ENCODE data around the gene IL1RAPL1. TPM values are rescaled to one million over a fixed set of nuclear protein-coding genes. Genes with fewer than 3 reads are reported as not detected.

Gene IL1RAPL1
- total and polyA plus RNA-seq, 9 of the 15 experiments (the other 6 are each of a cell fraction or from before 2014, with no cell fraction given), result 0.04 to 0.07 (median 0.04) TPM; not detected in 6

GRCh38 chrX:29826742-29827141, 1239.5 kb downstream of the IL1RAPL1 start:
- no peaks in the 10 kb centered on the region for H4K20me1 ChIP-seq (replicated peaks; ENCODE audit: control insufficient read depth, insufficient read depth, low read length)
- no peaks in the 10 kb centered on the region for H3K36me3 ChIP-seq (ENCODE audit: control insufficient read depth, insufficient read depth, low read length)
- BruUV-seq (replicated peaks), result no TSS peak
- ChIA-PET CTCF (ENCODE audit: low intra/inter-chr PET ratio) (no interaction called here), POLR2A (no interaction called here)
- H3K4me1 ChIP-seq (replicated peaks in 1 of 2; ENCODE audit: control insufficient read depth in 2 of 2, insufficient read depth in 2 of 2, low read length in 2 of 2), result no peaks in the 10 kb centered on the region
- no peaks in the 10 kb centered on the region for H3K9me1 ChIP-seq (ENCODE audit: control insufficient read depth, insufficient read depth, low read length)
- FAIRE-seq, result no peak
- in situ Hi-C loops (cut with MboI), result no loop called here
- no peak overlapping the region for H2AFZ ChIP-seq (ENCODE audit: low read depth, low read length)
- intact Hi-C loops (cut with micrococcal nuclease), result no loop called here
- H3K27ac ChIP-seq (ENCODE audit: extremely low read depth, low read depth, low read length), result no peak overlapping the region
- ATAC-seq, result no peak
- H3K9me3 ChIP-seq (replicated peaks; ENCODE audit: control insufficient read depth, insufficient read depth, low read depth, low read length), result no peaks in the 10 kb centered on the region
- no peak overlapping the region for H3K9ac ChIP-seq (ENCODE audit: insufficient read depth in 1 of 2, low read depth in 2 of 2, low read length in 2 of 2)
- H3K79me2 ChIP-seq (ENCODE audit: control insufficient read depth, insufficient read depth, low read length), result no peaks in the 10 kb centered on the region
- no peak overlapping the region for H3K4me3 ChIP-seq
- DNase-seq (ENCODE audit: extremely low read depth in 1 of 4, low spot score in 3 of 4), result no peak
- H3K27me3 ChIP-seq (ENCODE audit: control insufficient read depth in 2 of 2, insufficient read depth in 2 of 2, low read length in 2 of 2), result no peaks in the 10 kb centered on the region
- WGBS (ENCODE audit: insufficient coverage, low coverage, missing lambda C conversion rate), result 3% methylated on average over 5 of the region's 5 CpGs
- no peak overlapping the region for H3K4me2 ChIP-seq (ENCODE audit: insufficient read depth, low read length)
- TF ChIP-seq, protein P1, sequence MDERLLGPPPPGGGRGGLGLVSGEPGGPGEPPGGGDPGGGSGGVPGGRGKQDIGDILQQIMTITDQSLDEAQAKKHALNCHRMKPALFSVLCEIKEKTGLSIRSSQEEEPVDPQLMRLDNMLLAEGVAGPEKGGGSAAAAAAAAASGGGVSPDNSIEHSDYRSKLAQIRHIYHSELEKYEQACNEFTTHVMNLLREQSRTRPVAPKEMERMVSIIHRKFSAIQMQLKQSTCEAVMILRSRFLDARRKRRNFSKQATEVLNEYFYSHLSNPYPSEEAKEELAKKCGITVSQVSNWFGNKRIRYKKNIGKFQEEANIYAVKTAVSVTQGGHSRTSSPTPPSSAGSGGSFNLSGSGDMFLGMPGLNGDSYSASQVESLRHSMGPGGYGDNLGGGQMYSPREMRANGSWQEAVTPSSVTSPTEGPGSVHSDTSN (CRISPR knock-in tag; IDR thresholded peaks at IDR 0.05; ENCODE audit: low read depth), result no peak
- TF ChIP-seq, protein P1 (tag; conservative IDR thresholded peaks at IDR 0.05; ENCODE audit: low read depth), result no peak
- TF ChIP-seq TAL1 (IDR thresholded peaks at IDR 0.05) (no peak), CCNT2 (IDR thresholded peaks at IDR 0.05; ENCODE audit: borderline replicate concordance, extremely low read depth, insufficient read length, low read depth, low read length) (no peak), SETDB1 (IDR thresholded peaks at IDR 0.05; ENCODE audit: low read length) (no peak), ATF7 (IDR thresholded peaks at IDR 0.05) (no peak), HDAC2 (IDR thresholded peaks at IDR 0.05) (no peak), ZNF140 (CRISPR knock-in tag; IDR thresholded peaks at IDR 0.05) (no peak), SRF (CRISPR knock-in tag; IDR thresholded peaks at IDR 0.05) (no peak)
- TF ChIP-seq, protein P2, sequence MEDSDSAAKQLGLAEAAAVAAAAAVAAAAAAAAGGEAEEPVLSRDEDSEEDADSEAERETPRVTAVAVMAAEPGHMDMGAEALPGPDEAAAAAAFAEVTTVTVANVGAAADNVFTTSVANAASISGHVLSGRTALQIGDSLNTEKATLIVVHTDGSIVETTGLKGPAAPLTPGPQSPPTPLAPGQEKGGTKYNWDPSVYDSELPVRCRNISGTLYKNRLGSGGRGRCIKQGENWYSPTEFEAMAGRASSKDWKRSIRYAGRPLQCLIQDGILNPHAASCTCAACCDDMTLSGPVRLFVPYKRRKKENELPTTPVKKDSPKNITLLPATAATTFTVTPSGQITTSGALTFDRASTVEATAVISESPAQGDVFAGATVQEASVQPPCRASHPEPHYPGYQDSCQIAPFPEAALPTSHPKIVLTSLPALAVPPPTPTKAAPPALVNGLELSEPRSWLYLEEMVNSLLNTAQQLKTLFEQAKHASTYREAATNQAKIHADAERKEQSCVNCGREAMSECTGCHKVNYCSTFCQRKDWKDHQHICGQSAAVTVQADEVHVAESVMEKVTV (CRISPR knock-in tag; IDR thresholded peaks at IDR 0.05), result no peak
- TF ChIP-seq, protein P3, sequence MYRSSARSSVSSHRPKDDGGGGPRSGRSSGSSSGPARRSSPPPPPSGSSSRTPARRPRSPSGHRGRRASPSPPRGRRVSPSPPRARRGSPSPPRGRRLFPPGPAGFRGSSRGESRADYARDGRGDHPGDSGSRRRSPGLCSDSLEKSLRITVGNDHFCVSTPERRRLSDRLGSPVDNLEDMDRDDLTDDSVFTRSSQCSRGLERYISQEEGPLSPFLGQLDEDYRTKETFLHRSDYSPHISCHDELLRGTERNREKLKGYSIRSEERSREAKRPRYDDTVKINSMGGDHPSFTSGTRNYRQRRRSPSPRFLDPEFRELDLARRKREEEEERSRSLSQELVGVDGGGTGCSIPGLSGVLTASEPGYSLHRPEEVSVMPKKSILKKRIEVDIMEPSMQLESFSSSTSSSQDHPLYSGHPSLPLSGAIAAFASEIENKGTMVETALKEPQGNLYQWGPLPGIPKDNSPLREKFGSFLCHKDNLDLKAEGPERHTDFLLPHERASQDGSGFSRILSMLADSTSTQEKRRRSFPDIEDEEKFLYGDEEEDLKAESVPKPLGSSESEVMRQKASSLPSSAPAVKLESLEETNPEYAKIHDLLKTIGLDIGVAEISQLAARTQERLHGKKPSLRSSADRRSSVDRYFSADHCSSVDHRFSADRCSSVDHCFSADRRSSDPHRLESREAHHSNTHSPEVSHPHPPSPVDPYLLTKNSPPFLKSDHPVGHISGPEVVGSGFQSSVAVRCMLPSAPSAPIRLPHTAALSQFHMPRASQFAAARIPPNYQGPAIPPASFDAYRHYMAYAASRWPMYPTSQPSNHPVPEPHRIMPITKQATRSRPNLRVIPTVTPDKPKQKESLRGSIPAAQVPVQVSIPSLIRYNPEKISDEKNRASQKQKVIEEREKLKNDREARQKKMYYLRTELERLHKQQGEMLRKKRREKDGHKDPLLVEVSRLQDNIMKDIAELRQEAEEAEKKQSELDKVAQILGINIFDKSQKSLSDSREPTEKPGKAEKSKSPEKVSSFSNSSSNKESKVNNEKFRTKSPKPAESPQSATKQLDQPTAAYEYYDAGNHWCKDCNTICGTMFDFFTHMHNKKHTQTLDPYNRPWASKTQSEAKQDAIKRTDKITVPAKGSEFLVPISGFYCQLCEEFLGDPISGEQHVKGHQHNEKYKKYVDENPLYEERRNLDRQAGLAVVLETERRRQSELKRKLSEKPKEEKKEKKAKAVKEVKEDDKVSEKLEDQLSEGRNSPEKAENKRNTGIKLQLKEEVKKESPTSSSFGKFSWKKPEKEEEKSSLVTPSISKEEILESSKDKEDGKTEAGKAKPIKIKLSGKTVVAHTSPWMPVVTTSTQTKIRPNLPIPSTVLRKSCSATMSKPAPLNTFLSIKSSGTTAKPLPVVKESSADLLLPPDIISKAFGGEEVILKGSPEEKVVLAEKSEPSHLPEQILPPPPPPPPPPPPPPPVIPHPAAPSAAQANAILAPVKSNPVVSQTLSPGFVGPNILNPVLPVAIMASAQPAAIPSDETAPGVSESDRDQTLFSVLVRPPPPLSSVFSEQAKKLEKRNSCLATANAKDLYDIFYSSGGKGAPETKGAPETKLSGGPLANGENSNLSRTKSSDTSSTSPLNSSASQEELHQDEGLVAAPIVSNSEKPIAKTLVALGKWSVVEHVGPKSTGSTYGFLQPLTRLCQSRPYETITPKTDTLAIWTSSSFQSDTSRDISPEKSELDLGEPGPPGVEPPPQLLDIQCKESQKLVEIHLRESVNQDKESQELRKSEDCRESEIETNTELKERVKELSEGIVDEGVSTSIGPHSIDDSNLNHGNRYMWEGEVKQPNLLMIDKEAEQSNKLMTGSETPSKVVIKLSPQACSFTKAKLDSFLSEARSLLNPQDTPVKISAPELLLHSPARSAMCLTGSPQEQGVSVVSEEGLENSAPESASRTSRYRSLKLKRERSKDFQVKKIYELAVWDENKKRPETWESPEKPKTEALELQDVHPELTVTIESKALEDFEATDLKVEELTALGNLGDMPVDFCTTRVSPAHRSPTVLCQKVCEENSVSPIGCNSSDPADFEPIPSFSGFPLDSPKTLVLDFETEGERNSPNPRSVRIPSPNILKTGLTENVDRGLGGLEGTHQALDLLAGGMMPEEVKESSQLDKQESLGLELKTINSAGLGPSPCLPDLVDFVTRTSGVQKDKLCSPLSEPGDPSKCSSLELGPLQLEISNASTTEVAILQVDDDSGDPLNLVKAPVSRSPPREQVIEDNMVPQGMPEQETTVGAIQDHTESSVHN (IDR thresholded peaks at IDR 0.05; ENCODE audit: borderline replicate concordance in 1 of 2, low read depth in 1 of 2), result no peak

Measured in K562 (cell line).